ENCODE data around the gene PLXNA4. TPM values are rescaled to one million over a fixed set of nuclear protein-coding genes. Genes with fewer than 3 reads are reported as not detected.

PLXNA4 gene
- total RNA-seq, 1 donor from 2014 or later, result 13.6 TPM

GRCh38 chr7:132081686-132082085 is 494.6 kb downstream of the PLXNA4 start:
- DNase-seq (ENCODE audit: extremely low spot score, unreplicated experiment), result no peak
- Mint-ChIP-seq H3K27me3 (peaks cover 20% of the 10 kb centered on the region), H3K4me1 (ENCODE audit: unreplicated experiment) (peaks cover 22% of the 10 kb centered on the region), H3K4me3 (no peak overlapping the region), H3K36me3 (no peaks in the 10 kb centered on the region), H3K27ac (no peak overlapping the region), H3K9me3 (no peaks in the 10 kb centered on the region)
- no peak for TF ChIP-seq CTCF (conservative IDR thresholded peaks at IDR 0.05)

- H3K4me1 Mint-ChIP-seq (ENCODE audit: unreplicated experiment), result peaks cover 26% of the 10 kb centered on the region
- no peak for TF ChIP-seq CTCF (conservative IDR thresholded peaks at IDR 0.05)
- DNase-seq (ENCODE audit: extremely low spot score, unreplicated experiment), result no peak
- no peak overlapping the region for H3K4me3 Mint-ChIP-seq
- H3K27ac Mint-ChIP-seq, result no peak overlapping the region
- no peaks in the 10 kb centered on the region for H3K9me3 Mint-ChIP-seq
- peaks cover 23% of the 10 kb centered on the region for H3K27me3 Mint-ChIP-seq
- H3K36me3 Mint-ChIP-seq, result no peaks in the 10 kb centered on the region
Measured at GRCh38 chr7:132080967-132081668, 495.2 kb downstream of the PLXNA4 start.

GRCh38 chr7:132080467-132080866 is 495.8 kb downstream of the PLXNA4 start:
- Mint-ChIP-seq H3K27me3 (peaks cover 23% of the 10 kb centered on the region), H3K4me3 (no peak overlapping the region), H3K36me3 (no peaks in the 10 kb centered on the region), H3K9me3 (no peaks in the 10 kb centered on the region), H3K27ac (no peak overlapping the region), H3K4me1 (ENCODE audit: unreplicated experiment) (peaks cover 31% of the 10 kb centered on the region)
- no peak for TF ChIP-seq CTCF (conservative IDR thresholded peaks at IDR 0.05)
- no peak for DNase-seq (ENCODE audit: extremely low spot score, unreplicated experiment)

GRCh38 chr7:132078891-132079735 is 497.2 kb downstream of the PLXNA4 start:
- H3K4me1 Mint-ChIP-seq (ENCODE audit: unreplicated experiment), result peaks cover 40% of the 10 kb centered on the region

More at GRCh38 chr7:132078891-132079735, 497.2 kb downstream of the PLXNA4 start:
- no peak for TF ChIP-seq CTCF (conservative IDR thresholded peaks at IDR 0.05)
- Mint-ChIP-seq H3K36me3 (no peaks in the 10 kb centered on the region), H3K4me3 (no peak overlapping the region), H3K27ac (peak overlapping the region; percentile 36), H3K9me3 (no peaks in the 10 kb centered on the region), H3K27me3 (peaks cover 28% of the 10 kb centered on the region)
- no peak for DNase-seq (ENCODE audit: extremely low spot score, unreplicated experiment)

Measured in type B pancreatic cell (in vitro differentiated cells).